NCI-H82 (cell line): ENCODE measurements around the gene SENP5.
A peak's percentile ranks its signal among the peaks of the same experiment; 100 is the strongest.

ENCODE experiments used
- DNase-seq: peaks from one replicate; lab custom pipeline; 2025; lab: John Stamatoyannopoulos, UW

Gene SENP5

DNA sequence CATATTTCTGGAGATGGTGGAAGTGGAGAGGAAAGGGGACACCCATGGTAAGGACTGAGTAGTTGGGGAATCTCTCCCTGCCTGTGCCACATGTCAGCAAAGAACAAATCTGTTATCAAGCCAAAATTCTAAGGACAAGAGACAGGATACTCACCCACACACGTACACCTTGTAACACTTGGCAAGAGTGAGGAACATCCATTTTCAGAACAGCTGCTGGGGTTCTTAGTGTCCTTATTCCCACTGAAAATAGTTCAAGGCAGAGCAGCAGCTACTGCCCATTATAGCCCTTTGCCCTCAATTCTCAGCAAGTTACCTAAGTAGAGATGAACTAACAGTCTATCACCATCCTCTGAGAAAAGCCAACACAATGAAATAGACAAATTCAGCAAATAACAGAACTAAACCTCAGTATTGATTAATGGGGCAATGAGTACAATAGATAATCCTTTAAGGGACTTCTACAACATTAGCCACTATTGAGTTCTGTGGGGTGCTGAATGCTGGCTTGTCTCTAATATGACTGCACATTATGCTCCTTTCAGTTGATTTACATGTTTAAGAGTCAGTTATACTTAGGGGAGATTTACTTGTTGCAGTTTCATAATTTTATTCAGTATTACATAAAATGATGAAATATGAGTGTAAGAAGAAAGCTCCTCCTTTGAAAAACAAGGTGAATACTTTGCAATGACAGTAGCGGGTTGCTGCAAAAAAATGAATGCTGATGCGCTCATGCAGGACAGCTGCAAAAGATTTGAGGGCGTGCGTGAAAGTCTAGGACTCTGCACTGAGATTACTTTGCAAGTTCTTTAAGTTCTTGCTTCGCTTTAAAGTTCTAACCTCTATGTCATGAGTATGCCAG, 22.4 kb downstream of the SENP5 start:
- no peak for DNase-seq

DNA sequence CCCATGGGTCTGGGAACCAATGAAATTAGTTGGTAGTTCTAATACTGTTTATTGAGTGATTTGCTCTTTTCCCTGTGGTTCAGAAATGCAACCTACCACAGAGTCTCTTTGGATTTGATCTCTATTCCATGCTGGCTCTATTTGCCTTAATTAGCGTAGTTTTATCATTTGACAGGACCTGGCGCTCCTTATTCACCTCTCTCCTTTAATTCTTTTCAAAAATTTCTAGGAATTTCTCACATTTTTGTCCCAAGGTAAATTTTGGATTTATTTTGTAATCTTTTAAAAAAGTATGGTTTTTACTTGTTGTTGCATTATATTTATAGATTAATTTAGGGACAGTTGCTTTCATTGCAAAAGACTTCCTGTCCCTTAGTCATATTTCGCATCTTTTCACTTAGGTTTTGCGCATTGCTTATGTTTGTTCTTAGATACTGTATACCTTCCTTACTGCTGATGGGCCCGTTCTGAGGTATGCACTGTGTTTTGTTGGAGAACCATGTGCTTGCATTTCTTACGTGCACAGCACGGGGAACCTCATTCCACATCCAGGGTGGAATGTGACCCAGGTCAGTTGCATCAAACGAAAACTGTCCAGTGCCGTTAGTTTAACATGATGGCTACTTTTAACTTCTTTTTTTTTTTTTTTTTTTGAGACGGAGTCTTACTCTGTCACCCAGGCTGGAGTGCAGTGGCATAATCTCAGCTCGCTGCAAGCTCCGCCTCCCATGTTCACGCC, 27.0 kb downstream of the SENP5 start:
- DNase-seq: no peak

DNA sequence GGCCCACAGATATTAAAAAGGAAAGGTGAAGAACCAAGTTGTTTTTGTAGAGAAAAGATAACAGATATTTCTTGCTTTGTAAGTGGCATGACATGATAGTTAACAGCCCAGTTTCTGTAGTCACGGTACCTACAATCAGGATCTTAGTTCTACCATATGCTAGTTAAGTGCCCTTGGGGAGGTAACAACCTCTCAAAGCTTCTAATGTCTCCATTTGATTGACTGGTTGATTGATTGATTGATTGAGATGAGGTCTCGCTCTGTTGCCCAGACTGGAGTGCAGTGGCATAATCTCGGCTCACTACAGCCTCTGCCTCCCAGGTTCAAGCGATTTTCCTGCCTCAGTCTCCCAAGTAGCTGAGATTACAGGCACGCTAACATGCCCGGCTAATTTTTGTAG, 28.5 kb downstream of the SENP5 start:
- peak; percentile 21 for DNase-seq

DNA sequence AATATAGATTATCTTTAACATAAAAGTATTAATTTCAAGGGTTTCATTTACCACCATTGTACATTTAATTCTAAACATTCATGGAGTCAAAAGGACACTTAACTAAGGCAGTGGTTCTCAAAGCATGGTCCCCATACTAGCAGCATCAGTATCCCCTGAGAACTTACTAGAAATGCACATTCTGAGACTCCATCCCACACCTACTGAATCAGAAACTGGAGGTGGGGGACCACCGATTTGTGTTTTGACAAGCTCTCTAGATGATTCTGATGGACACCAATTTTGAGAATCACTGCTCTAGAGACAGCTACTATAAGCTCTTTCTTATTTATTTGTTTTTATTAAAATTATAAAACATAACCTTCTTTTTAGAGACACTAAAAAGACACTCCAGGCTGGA, 34.0 kb downstream of the SENP5 start:
- DNase-seq: no peak

DNA sequence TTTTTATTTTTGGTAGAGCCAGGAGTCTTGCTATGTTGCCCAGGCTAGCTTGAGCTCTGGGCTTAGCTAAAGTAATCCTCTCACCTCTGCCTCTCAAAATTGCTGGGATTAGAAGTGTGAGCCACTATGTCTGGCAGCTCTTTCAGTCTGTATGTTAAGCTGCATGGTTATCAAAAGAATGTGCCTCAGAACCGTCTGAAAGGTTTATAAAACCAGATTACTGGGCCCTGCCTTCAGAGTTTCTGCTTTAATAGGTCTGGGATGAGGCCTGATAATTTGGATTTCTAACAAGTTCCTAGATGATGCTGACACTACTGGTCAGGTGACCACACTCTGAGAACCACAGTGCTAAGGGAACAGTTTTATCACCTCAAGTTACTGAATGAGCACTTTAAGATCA, 34.6 kb downstream of the SENP5 start:
- DNase-seq: peak; percentile 58

DNA sequence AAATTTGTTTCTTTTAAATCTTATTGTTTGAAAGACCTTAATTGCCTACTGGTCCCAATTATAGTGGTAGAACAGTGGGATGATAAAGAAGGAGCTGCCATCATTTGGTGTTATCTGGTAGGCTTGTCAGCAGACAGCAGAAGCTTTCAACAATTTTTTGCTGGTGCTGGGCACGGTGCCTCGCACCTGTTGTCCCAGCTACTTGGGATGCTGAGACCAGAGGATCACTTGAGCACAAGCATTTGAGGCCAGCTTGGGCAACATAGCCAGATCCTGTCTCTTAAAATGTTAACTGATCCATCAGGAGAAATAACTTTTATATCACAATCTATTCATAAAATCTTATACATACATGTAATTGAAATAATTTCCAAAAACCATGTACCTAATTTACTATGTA, 36.0 kb downstream of the SENP5 start:
- DNase-seq: no peak

DNA sequence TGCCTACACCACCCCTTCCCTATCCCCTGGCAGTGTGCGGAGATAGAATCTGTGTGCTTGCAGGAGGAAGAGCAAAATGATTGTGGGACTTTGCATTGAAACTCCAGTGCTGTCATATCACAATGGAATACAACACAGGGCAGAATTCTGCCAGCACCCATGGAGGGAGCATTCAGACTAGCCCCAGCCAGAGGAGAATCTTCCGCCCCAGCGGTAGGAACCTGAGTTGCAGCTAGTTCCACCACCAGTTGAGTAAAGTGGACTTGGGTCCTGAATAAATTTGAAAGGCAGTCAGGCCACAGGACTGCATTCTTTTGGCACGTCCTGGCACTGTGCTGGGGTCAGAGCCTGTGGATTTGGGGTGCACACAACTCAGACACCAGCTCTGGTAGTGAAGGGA, 47.1 kb downstream of the SENP5 start:
- DNase-seq: no peak

DNA sequence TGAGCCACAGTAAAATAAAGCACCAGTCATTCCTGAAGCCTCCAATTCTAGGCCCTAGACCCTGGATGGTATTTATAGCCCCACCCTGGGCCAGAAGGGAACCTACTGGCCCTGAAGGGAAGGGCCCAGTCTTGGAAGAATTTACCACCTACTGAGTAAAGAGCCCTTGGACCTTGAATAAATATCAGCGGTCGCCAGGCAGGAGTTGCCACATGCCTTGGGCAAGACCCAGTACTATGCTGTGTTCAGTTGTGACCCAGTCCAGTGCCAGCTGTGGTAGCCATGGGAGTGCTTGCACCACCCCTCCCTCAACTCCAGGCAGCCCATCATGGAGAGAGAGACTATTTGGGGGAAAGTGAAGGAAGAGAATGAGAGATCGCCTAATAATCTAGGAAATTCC, 47.7 kb downstream of the SENP5 start:
- no peak for DNase-seq

DNA sequence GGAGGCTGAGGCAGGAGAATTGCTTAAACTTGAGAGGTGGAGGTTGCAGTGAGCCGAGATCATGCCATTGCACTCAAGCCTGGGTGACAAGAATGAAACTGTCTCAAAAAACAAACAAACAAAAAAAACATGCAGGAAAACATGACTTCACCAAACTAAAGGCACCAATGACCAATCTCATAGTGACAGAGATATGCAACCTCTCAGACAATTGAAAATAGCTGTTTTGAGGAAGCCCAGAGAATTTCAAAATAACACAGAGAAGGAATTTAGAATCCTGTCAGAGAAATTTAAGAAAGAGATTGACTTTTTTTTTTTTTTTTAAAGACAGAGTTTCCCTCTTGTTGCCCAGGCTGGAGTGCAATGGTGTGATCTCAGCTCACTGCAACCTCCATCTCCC, 48.5 kb downstream of the SENP5 start:
- no peak for DNase-seq

DNA sequence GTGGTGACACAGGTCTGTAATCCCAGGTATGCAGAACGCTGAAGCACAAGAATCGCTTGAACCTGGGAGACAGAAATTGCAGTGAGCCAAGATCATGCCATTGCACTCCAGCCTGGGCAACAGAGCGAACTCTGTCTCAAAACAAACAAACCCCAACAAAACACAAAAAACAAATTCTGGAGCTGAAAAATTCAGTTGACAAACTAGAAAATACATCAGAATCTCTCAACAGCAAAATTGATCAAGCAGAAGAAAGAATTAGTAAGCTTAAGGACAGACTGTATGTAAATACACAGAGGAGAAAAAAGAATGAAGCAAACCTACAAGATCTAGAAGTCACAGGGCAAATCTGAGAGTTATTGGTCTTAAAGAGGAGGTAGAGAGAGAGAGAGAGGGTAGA, 49.3 kb downstream of the SENP5 start:
- no peak for DNase-seq

DNA sequence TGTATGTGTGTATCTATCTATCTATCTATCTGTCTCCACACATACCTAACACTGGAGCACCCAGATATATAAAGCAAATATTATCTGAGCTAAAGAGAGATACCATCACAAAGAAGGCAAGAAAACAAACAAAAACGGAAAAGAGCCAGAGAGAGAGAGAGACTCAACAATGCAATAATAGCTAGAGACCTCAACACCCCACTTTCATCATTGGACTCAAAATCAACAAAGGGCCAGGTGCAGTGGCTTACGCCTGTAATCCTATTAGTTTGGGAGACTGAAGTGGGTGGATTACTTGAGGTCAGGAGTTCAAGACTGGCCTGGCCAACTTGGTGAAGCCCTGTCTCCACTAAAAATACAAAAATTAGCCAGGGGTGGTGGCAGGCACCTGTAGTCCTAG, 51.2 kb downstream of the SENP5 start:
- DNase-seq: peak; percentile 79

DNA sequence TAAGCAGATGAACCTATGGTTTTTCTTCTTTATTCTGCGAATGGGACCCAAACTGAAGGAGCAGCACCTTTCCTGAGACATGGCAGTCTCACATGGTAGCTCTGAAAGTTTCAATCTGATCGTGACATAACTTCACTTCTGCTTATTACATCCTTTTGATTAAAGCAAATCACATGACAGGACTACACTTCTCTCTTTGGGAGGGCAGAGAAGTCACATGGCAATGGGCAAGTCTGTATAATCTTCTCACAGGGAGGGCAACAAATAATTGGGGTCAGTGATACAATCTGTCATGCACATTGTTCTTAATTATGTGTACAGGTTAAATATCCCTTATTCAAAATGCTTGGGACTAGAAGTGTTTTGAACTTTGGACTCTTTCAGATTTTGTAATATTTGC, 53.0 kb downstream of the SENP5 start:
- DNase-seq: no peak

DNA sequence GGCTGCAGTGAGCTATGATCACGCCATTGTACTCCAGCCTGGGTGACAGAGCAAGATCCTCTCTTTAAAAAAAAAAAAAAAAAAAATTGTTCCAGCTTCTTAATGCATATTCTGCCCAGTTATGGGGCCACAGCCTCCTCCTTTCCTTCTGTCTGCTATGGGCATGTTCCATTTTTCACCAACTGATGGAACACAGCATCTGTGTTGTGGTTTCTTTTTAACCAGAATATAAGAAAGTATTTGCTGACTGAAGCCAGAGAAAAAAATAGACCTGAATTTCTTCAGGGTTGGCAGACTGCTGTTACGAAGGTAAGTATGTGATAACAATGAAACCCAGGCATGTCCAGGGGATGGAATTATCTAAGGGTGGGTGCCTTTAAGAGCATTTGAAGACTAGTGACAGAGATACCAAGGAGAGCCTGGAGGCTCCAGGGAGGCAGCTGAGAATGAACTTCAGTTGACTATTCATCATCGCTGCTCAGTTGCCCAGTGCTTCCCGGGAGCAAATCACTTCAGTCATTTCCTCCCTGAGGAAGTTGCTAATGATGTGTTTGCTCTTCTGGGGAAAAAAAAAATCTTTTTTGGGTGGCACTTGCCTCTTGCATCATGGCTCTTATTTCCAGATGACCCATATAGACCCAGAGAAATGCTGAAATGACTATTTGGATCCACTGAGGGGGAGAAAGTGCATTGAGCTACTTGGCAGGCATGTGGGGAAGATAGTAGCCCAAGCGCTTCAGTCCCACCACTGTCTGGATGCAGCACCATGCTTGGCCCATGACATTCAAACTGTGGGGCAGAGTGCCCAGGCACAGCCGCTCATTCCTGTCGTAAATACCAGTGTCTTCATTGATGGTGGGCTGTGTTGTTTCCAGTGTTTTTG, 60.1 kb downstream of the SENP5 start:
- no peak for DNase-seq

DNA sequence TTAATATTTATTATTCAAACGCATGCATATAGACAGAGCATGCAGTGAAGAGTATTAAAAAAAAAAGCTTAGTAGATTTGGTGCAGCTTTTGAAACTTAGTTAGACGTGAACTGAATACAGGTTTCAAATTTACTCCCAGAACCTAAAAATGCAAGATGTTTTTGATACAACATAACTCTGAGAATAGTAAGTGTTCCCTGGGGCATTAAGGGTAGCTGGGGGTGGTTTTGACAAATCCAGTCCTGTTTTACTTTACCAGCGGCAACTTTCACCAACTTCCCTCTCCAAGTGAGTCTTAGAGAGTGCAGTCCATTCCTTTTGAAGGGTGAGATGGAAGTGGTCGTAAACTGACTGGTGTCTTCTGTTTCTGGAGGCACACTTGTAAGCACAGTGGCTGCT, 63.4 kb downstream of the SENP5 start:
- DNase-seq: no peak

DNA sequence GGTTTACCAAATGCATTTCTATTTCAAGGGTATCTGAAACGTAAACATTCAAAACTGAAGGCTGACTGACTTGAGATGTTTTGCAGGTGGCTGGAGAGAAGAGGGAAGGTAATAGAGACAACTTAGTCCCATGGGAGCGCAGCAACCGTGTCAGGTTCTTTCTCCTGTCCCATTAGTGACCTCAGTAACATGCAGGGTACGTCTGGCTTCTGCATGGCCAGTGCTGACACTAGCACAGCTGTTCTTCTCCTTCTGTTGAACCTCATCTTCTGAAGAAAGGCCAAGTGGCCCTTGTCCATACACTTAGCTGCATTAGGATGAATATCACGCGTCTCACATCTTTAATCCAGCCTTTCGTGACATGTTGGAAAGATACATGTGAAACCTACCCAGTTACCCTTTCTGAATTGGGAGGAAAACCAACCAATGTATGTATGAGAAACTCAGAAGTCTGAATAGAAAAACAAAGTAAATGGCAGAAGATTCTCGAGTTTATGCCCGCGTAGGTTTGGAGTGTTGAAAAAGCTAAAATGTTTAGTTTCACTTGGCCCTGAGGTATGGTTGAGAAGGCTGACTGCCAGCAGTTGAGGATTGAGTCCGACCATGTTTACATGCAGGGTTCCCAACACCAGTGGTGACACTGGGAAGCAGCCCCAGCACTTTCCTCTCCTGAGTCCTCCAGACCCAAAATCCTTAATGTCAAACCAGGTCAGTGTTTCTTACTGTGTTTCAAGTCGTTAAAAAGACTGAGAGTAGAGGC, 64.3 kb downstream of the SENP5 start:
- no peak for DNase-seq

DNA sequence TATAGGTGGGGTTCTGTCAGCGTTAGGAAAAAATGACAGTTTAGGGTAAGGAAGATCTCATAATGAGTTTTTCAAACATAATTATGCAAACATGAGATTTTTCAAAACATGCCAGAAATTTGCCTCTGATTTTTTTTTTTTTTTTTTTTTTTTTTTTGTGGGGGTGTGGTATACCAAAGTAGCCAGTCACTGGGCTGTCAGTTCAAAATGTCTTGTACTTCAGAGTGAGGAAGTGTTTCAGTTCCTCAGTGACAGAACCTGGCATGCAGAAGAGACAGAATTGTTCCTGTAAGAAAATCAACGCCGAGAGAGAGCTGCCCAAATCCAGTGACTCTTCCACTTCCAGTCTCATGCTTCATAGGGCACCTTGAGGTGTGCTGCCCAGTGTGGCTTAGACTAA, 64.9 kb downstream of the SENP5 start:
- no peak for DNase-seq

DNA sequence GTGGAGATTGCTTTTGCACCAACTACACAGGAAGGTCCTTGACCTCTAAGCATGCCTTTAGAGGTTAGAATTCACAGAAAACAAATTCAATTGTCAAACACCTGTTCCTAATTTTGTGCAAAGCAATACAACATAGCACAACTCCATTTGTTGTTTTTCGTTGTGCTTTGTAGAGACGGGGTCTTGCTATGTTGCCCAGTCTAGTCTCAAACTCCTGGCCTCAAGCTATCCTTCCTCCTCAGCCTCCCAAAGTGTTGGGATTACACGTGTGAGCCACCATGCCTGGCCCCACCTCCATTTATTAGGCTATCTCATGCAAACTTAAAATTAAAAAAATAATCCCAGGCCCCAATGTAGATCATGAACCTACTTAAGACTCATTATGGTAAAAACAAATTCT, 68.6 kb downstream of the SENP5 start:
- DNase-seq: no peak

DNA sequence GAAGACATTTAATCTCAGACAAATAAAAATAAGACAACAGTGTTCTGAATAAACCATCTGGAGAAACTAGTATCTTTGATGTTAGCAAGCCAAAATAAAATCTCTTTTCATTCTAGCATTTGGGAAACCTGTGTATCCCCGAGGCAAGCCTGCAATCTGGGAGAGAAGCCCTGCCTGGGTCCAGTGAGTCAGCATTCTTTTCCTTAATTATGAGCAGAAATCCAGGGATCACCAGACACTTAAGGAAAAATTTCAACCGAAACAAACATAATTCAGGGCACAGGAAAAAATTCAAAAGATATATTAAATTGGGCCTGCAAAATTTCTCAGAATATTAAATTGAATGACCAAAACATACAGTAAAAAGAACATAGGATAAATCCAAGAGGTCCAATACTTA, 70.4 kb downstream of the SENP5 start:
- DNase-seq: no peak

DNA sequence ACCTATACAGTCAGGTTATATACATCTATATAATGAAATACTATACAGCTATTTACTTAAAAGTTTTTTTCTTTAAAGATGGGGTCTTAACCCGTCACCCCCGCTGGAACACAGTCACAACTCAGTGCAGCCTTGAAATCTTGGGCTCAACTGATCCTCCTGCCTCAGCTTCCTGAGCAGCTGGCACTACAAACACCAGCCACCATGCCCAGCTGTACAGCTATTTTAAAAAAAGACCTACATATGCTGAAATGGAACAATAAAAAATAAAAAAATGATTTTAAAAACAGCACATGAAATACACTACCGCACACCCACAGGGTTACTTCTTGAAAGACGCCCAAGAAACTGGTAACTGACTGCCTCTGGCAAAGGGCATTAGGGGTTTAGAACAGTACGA, 70.9 kb downstream of the SENP5 start:
- DNase-seq: no peak

DNA sequence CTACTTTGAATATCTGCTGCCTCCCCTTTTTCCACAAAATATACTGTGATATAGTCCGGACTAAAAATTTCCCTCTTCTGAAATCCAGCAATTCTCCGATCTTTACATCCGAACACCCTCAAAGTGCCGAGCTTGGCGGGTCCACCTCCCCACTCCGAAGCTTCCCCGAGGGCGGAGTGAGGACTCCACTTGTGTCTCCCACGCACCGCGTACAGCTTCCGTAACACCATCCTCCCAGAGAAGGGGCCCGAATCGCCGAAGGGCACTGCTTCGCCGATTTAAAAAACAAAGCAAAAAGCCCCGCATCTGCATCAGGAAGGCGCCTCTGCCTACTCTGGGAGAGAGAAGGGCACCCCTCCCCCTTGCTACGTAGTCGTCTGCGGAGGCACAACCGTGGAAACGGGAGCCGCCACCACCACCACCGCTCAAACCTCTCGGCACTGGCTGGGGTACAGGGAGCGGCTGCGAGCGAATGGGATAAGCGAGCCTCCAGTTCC, 74.1 kb downstream of the SENP5 start:
- DNase-seq: peak; percentile 84

DNA sequence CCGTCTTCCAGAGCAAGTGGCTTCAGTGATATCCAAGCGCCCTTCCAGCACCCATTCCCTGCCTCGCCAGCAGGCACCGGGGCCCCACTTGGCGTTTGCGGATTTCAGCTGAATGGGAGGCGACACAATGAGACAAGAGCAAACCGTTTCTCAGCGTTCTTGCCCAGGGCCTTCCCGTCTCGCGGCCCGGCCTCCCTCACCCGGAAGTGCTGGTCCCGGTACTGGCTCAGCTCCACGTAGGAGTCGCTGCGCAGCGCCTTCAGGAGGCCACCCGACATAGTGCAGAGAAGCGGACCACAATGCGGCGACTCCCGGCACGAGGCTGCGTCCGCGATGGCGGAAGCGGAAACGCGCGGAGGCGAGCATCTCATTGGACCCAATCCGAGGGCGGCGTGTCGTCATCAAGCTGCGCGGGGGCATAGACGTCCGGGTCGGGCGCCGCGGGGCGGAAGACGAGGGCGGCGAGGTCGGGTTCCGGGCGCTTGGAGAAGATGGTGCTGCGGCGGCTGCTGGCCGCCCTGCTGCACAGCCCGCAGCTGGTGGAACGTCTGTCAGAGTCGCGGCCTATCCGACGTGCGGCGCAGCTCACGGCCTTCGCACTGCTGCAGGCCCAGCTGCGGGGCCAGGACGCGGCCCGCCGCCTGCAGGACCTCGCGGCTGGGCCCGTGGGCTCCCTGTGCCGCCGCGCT, 74.7 kb downstream of the SENP5 start, which contains the start of gene NCBP2:
Gene NCBP2 (minus strand): TSS at position 303 of the 689 bp plus-strand sequence. CDS start 25 bp downstream, at position 278.
- DNase-seq: peak; percentile 99
